Measurements from ENCODE around the gene FOSL1. TPM values are rescaled to one million over a fixed set of nuclear protein-coding genes. Genes with fewer than 3 reads are reported as not detected.

The FOSL1 gene
- 10 to 100 TPM; 23.0 to 24.7 TPM for total RNA-seq

DNA sequence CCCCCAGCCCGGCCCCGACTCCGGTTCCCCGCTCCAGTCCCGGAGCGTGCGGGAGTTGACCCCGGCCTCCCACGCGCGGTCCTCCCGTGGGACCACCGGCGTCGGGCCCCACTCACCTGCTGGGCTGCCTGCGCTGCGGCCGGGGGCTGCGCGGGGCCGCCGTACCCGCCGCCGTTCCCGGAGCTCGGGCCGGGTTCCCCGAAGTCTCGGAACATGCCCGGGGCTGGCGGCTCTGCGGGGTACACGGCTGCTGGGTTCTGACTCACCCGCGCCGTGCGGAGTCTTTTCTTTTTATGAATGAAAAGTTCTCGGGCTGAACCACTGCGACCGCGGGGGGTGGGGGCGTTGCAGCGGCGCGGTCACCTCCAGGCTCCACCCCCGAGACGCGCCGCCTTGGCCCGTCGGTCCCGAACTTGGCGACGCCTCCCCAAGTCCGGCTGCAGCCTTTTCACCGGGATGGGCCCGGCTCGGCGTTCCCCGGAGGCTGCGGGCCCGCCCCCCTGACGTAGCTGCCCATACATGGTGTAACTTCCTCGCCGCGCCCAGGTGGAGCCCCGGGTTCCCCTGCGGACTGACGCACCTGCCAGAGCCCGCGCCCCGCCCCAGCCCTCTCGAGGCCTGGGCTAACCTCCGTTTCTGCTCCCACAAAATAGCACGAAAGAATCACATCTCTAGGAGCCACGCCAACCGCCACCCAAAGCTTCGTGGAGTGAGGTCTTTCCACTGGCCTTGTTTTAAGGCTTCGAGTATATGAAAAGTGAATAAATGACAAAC is at the start of gene FOSL1:
FOSL1 (minus strand) TSS at position 264 of the 774 bp plus-strand sequence; CDS start at position 215, 49 bp downstream.
- POLR2A ChIA-PET: interaction anchor here (0.9 to 5.4 kb wide), 7 partner anchors 10 to 102 kb away, joined by 3 to 67 read pairs (median 4); partner anchors contain the start of genes BANF1, CCDC85B, CFL1 and FIBP

DNA sequence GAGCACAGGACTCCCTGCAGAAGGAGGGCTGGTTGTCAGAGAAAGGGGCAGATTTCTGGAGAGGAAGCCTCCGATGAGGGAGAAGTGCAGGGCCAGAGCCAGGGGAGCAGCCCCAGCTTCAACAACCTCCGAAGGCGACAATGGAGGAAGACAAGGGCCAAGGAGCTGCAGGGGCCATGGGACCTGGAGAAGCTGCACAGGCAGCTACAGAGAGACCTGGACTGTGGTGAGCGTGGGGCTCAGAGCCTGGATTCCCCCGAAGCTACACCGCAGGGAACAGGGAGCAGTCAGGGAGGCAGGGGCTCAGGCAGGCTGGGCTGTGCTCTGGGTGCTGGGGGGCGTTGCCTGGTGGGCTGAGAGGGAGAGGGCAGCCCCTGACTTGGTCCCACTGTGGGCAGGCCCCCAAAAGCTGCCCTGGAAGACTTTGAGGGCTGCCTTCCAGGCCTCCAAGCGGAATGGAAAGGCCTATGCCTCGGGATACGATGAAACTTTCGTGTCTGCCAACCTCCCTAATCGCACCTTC is 47.5 kb upstream of the FOSL1 start:
- CTCF ChIA-PET: interaction anchor here (1.1 to 1.6 kb wide), 2 partner anchors 11 to 14 kb away, joined by 3 to 6 read pairs; no protein-coding TSS in a partner anchor
- POLR2A ChIA-PET: no interaction called here

More for the DNA sequence above, at the start of gene FOSL1:
- CTCF ChIA-PET: interaction anchor here (1.0 to 8.1 kb wide), 5 partner anchors 13 to 120 kb away, joined by 3 to 95 read pairs (median 4); partner anchors contain the start of genes C11orf68, CCDC85B and FIBP

DNA sequence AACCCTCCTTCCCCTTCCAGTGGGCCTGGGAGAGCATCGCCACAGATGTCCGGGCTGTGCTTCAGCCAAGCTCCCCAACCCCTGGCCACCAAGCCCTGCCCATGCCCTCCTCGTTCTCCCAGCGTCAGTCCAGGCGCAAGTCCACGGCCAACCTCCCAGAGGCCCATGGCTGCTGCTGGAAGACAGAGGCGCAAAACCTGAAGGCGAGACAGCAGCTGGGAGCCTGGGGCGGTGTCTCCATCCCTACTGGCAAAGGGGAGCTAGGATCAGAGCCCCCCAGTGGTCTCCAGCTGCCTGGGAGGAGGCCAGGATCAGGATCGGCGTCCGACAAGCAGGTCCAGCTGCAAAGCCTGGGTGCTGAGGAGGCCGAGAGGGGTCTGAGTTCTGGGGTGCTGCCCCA is 46.9 kb upstream of the FOSL1 start:
- ChIA-PET CTCF (interaction anchor here (1.1 kb wide), 1 partner anchor 14 kb away, joined by 3 read pairs; no protein-coding TSS in a partner anchor), POLR2A (no interaction called here)

DNA sequence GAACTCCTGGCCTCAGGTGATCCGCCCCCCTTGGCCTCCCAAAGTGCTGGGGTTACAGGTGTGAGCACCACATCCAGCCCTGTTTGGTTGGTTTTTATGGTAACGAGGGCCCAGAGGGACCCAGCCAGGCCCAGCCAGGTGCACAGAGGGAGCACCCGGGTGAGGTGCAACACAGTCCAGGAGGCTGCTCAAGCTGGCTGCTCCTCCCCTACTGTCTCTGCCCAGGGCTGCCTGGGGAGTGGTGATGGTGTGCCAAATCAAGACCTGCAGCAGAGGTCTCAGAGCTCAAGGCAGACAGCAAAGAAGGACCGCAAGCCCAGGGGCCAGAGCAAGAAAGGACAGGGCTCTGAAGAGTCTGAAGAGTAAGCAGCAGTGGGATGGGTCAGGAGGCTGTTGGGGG is 46.5 kb upstream of the FOSL1 start:
- POLR2A ChIA-PET: no interaction called here
- CTCF ChIA-PET: interaction anchor here (1.1 kb wide), 1 partner anchor 13 kb away, joined by 3 read pairs; no protein-coding TSS in a partner anchor

DNA sequence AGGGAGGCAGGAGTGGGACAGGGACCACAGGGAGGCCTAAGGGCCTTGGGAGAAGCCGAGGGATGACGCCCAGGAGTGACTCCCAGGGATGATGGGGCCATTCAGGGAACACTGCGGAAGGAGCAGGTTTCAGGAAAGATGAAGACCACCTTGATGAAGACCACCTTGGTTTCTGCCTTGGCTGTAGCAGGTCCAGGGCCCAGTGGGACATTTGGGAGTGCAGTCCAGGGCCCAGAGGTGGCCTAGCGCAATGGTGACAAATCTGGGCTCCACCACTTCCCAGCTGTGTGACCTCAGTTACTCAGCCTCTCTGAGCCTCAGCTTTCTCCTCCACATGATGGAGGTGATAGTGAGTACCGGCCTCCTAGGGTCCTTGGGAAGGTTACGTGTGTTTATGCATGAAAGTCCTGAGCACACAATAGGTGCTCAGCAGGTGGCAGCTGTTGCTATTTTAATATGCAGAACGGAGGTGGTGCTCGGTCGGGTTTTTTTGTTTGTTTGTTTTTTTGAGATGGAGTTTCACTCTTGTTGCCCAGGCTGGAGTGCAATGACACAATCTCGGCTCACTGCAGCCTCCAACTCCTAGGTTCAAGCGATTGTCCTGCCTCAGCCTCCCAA is 45.9 kb upstream of the FOSL1 start:
- POLR2A ChIA-PET: no interaction called here

DNA sequence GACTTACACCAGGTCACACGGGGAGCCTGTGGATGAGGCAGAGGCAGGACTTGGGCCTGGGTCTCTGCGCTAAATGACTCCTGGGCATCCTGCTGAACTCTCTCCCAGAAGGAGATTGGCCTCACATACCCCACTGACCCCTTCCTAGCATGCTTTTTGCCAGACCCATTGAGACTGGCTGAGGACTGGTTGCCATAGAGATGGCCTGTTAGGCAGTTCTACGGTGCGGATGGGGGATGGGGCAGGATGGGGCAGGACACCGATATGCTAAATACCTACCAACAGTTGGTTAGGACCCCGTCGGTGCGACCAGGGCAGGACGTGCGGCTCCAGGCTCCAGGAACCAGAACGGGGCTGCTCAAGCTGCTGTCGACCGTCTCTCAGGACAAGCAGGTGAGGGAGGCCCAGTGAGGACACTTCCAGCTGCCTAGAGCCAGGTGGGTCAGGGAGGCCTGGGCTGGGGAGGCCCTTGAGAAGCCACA is 45.3 kb upstream of the FOSL1 start, which contains the start of gene TSGA10IP:
TSGA10IP (plus strand) TSS at position 51 of the 482 bp plus-strand sequence; CDS start at position 247, 196 bp downstream.
- POLR2A ChIA-PET: no interaction called here
- CTCF ChIA-PET: interaction anchor here (0.5 kb wide), 2 partner anchors 33 to 234 kb away, joined by 6 read pairs; no protein-coding TSS in a partner anchor

More for the DNA sequence above, 45.9 kb upstream of the FOSL1 start:
- CTCF ChIA-PET: interaction anchor here (0.5 kb wide), 1 partner anchor 34 kb away, joined by 6 read pairs; no protein-coding TSS in a partner anchor

DNA sequence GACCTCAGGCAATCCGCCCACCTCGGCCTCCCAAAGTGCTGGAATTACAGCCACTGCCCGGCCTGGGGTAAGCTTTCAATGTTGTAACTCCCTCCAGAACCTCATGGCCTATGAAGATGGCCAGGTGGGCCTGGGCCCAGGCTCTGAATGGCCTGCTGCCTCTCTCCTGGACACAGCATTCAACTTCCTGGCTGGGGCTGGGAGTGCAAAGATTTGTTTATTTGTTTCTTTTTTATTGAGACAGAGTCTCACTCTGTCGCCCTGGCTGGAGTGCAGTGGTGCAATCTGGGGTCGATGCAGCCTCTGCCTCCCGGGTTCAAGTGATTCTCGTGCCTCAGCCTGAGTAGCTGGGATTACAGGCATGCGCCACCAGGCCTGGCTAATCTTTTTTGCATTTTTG is 44.6 kb upstream of the FOSL1 start:
- CTCF ChIA-PET: no interaction called here
- POLR2A ChIA-PET: no interaction called here

DNA sequence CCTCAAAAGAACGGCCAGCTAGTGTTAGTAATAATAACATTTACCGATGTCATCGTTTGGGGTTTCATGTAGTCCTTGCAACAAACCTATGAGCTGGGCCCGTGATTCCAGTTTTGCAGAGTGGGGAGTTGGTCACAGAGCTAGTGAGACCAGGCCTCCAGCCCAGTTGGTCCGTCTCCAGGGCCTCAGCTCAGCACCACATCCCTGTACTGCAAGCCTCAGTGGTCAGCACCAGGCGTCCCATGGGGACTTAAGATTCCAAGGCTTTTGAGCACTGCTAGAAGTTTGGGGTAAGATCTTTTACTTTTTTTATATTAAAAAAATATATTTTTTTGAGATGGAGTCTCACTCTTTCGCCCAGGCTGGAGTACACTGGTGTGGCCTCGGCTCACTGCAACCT is 44.0 kb upstream of the FOSL1 start:
- POLR2A ChIA-PET: no interaction called here
- CTCF ChIA-PET: no interaction called here

DNA sequence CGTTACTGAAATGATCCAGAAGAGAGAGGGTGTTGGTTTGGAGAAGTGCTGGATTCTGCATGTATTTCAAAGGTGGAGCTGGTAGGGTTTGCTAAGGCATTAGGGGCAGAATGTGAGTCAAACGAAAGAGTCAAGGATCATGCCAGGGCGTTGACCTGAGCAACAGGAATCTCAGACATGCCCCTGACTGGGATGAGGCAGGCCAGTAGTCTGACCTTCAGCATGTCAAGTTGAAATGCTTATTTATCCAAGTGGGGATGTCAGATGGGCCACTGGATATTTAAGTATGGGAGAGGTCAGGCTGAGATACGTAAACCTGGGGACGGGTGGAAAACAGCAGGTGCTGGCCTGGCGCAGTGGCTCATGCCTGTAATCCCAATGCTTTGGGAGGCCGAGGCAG is 42.3 kb upstream of the FOSL1 start:
- POLR2A ChIA-PET: no interaction called here
- CTCF ChIA-PET: interaction anchor here (0.7 to 1.4 kb wide), 2 partner anchors 33 to 55 kb away, joined by 4 read pairs; no protein-coding TSS in a partner anchor

DNA sequence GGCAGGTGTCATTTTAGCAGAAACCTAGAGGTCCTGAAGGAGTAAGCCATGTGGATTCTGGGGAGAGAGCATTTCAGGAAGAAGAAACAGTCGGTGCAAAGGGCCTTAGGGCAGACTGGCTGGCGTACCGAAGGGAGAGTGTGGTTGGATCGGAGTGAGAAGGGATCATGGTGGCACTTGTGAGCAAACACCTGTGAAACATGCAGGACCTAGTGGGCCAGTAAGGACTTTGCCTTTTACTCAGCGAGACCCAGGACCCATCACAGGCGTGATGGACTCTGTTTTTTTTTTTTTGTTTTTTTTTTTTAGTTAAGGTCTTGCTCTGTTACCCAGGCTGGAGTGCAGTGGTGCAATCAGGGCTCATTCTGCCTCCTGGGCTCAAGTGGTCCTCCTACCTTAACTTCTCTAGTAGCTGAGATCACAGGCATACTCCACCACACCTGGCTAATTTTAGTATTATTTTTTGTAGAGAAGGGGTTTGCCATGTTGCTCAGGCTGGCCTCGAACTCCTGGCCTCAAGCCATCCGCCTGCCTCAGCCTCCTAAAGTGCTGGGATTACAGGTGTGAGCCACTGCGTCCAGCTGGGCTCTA is 41.6 kb upstream of the FOSL1 start:
- ChIA-PET CTCF (interaction anchor here (0.7 to 1.4 kb wide), 2 partner anchors 34 to 54 kb away, joined by 4 read pairs; no protein-coding TSS in a partner anchor), POLR2A (no interaction called here)

DNA sequence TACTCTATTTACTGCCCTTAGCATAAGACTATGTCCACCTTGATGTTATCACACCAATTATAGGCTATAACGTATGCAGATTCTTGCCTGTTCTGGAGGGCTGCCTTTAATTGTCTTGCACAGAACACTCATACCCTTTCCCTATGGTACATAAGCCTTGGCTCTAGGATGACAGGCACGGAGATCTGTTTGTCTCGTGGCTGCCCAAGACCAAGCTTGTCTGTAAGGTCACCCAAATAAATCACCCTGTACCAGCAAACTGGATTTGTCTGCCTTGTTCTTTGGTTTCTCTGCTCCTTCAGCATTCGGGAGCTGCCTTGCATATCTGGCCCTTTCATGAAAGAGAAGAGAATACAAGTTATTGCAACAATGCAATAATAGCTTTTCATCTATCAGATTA is 37.6 kb upstream of the FOSL1 start:
- ChIA-PET CTCF (interaction anchor here (2.1 kb wide), 1 partner anchor 11 kb away, joined by 6 read pairs; no protein-coding TSS in a partner anchor), POLR2A (no interaction called here)

DNA sequence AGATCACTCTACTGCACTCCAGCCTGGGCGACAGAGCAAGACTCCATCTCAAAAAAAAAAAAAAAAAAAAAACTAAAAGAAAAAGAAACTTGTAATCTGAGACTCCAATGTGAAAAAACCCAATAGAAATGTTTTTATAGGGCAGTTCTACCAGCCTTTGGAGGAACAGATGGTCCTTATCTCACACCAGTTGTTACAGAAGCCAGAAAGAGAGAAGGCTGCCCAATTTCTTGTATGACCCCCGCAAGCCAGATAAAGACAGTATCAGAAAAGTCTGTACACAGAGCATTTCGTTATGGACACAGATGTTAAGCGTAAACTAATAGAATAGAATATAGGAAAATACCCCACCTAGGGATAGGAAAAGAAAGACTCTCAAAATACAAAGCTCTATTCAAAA is 33.8 kb upstream of the FOSL1 start:
- POLR2A ChIA-PET: no interaction called here
- CTCF ChIA-PET: no interaction called here

DNA sequence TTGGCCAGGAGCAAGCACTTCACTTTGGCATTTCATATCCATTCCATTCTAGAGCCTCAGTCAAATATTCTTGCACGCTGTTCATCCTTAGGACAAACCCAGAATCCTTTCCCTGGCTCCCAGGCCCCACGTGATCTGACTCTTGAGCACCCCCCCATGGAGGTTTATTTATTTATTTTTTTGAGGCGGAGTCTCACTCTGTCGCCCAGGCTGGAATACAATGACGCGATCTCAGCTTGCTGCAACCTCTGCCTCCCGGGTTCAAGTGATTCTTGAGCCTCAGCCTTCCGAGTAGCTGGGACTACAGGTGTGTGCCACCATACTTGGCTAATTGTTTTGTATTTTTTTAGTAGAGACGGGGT is 32.4 kb upstream of the FOSL1 start:
- CTCF ChIA-PET: interaction anchor here (1.0 to 2.2 kb wide), 6 partner anchors 9 to 48 kb away, joined by 3 to 6 read pairs (median 4); partner anchors contain the start of gene FIBP
- POLR2A ChIA-PET: no interaction called here

DNA sequence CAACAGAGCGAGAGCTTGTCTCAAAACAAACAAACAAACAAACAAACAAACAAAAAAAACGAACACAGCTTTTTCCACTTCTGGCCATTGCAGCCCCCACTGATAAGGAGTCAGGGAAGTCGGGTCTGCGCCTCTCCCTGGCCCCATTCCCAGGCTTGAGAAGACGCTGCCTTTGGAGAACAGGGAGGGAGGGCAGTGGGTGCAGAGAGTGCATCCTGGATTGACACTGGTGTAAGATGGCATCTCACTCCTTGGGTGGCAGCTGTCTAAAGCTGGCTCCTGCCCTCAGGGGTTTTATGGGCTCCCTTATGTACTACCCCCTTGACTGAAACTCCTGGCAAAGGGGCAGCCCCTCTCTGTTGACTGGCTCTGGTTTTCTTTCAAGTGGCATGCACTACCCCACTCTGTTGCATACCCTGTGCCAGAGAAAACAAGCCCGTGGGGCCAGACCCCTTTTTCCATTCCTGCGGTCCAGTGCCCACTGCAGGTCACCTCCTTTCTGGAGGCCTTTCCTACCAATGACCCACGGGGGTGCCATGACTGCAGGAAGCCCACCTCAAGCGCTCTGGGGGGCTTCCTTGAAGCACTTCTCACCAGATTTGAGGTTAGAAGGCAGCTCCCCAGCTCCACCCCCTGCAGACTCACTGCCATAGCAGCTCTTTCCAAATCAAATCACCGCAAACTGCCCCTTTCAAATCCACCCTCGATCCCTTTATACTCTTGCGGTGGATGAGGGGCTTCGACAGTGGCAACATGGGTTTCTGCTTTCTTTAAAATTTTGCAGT is 31.8 kb upstream of the FOSL1 start:
- CTCF ChIA-PET: interaction anchor here (1.0 to 2.2 kb wide), 4 partner anchors 9 to 47 kb away, joined by 3 to 6 read pairs (median 5); partner anchors contain the start of gene FIBP
- POLR2A ChIA-PET: no interaction called here

DNA sequence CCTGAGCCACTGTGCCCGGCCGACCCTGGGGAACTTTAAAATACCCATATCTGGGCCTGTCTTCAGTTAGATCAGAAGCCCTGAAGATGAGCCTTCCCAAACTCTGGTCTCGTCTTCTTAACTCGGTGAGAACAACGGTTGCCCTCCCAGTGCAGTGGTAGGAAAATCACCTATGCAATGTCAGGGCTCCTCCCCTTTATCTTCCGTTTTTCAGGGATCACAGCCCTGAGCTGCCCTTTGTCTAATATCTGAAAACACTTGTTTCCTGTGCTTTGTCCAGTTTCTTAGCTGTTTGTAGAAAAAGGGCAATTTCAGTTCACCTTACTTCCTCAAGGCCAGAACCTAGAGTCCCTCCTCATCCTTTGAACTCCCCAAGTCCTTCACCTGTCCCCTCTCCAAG is 28.5 kb upstream of the FOSL1 start:
- ChIA-PET CTCF (interaction anchor here (0.7 to 2.1 kb wide), 5 partner anchors 27 to 116 kb away, joined by 3 to 10 read pairs (median 4); partner anchors contain the start of gene FIBP), POLR2A (interaction anchor here (0.7 to 1.4 kb wide), 4 partner anchors 69 to 310 kb away, joined by 3 to 6 read pairs (median 4); partner anchors contain the start of gene MUS81)

DNA sequence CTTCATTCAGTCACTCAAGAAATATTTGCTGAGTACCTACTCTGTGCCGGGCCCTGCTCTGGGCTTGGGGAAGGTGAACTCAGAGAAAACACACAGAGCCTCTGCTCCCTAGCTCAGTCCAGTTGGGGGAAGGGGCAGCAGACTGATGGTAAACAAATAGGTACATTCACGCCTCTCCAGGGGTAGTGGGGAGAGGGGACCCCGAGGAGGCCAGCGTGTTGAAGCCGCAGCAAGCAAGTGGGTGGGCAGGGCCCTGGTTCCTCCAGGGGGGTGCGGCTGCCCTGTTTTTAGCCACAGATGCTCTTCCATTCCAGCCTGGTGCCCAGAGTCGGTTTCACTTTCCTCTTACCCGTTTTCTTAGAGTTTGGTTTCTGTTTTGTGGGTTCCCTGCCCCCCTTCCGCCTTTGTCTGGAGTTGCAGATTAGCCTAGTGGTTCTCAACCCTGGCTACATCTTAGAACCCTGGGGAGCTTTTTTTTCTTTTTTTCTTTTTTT is 27.8 kb upstream of the FOSL1 start:
- CTCF ChIA-PET: interaction anchor here (0.7 to 2.1 kb wide), 5 partner anchors 26 to 117 kb away, joined by 3 to 10 read pairs (median 4); partner anchors contain the start of gene FIBP
- POLR2A ChIA-PET: interaction anchor here (0.6 to 1.4 kb wide), 5 partner anchors 68 to 1300 kb away, joined by 3 to 6 read pairs (median 4); partner anchors contain the start of gene MUS81

DNA sequence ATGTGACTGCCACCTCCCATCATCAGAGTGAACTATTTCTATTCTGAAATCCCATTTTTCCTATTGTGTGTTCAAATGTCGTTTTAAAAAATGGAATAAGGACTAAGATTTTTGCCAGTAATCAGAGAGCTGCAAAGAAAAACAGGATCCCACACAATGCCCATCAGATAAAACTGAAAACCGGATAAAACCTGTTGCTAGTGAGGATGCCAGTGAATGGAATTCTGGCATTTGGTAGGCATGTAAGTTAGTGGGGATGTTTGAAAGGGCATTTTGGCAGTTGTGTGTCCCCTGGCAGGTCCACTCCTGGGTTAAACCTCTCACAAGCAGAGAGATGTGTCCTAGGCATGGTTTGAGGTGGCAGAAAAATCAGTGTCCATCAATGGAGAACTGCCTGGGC is 25.2 kb upstream of the FOSL1 start:
- CTCF ChIA-PET: interaction anchor here (1.8 kb wide), 1 partner anchor 97 kb away, joined by 3 read pairs; no protein-coding TSS in a partner anchor
- POLR2A ChIA-PET: no interaction called here

DNA sequence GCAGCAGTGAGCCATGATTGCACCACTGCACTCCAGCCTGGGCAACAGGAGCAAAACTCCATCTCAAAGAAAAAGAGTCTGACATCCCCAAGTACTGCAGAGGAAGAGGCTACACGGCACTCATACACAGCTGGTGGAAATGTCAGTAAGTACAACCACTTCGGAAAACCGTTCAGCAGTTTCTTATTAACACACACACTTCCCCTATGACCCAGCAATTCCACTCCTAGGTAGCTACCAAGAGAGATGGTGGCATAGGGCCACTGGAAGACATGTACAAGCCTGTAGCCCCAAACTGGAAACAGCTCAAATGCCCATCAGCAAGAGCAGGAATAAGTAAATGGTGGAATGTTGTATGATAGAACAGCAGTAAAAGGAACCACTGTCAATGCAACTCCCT is 22.4 kb upstream of the FOSL1 start:
- ChIA-PET POLR2A (interaction anchor here (0.8 kb wide), 1 partner anchor 32 kb away, joined by 3 read pairs; the partner anchor contains the start of gene CCDC85B), CTCF (interaction anchor here (1.2 to 3.4 kb wide), 4 partner anchors 10 to 38 kb away, joined by 3 to 13 read pairs (median 8); partner anchors contain the start of gene CCDC85B)

Measured in activated CD8-positive, alpha-beta memory T cell treated with anti-CD3 and anti-CD28 coated beads for 36 hours (primary cell).